ENCODE results near the gene GDF11. TPM values are rescaled to one million over a fixed set of nuclear protein-coding genes. Genes with fewer than 3 reads are reported as not detected.

Gene GDF11
- polyA plus RNA-seq, 2 donors: 0.43 to 0.65 TPM

- Histone ChIP-seq H3K27me3 (ENCODE audit: control insufficient read depth in 1 of 2, insufficient read depth in 2 of 2, low read length in 2 of 2) (peaks cover 0 to 2% of the 10 kb centered on the region in 2 donors), H3K36me3 (ENCODE audit: control insufficient read depth in 2 of 2, insufficient read depth in 2 of 2, low read length in 1 of 2) (no peaks in the 10 kb centered on the region), H3K9me3 (ENCODE audit: control insufficient read depth in 2 of 2, insufficient read depth in 1 of 2, low read depth in 1 of 2, low read length in 1 of 2) (no peaks in the 10 kb centered on the region), H3K27ac (ENCODE audit: low read depth in 2 of 2, low read length in 1 of 2) (peak overlapping the region; percentile 69 to 78), H3K4me1 (ENCODE audit: control insufficient read depth in 2 of 2, insufficient read depth in 2 of 2, low read length in 1 of 2) (peaks cover 0 to 6% of the 10 kb centered on the region in 2 donors), H3K4me3 (ENCODE audit: low read depth in 1 of 2, low read length in 2 of 2) (peak overlapping the region; percentile 51 to 65)
- WGBS, 2 donors: 61 to 71% methylated on average over 2 of the region's 2 CpGs
Observed at GRCh38 chr12:55706568-55707218, 36.2 kb upstream of the GDF11 start.

- Histone ChIP-seq H3K36me3 (ENCODE audit: control insufficient read depth in 2 of 2, insufficient read depth in 2 of 2, low read length in 1 of 2) (no peaks in the 10 kb centered on the region), H3K4me3 (ENCODE audit: low read depth in 1 of 2, low read length in 2 of 2) (peak overlapping the region; percentile 51 to 65), H3K27me3 (ENCODE audit: control insufficient read depth in 1 of 2, insufficient read depth in 2 of 2, low read length in 2 of 2) (peaks cover 0 to 2% of the 10 kb centered on the region in 2 donors), H3K27ac (ENCODE audit: low read depth in 2 of 2, low read length in 1 of 2) (peak overlapping the region; percentile 69 to 73), H3K9me3 (ENCODE audit: control insufficient read depth in 2 of 2, insufficient read depth in 1 of 2, low read depth in 1 of 2, low read length in 1 of 2) (no peaks in the 10 kb centered on the region), H3K4me1 (ENCODE audit: control insufficient read depth in 2 of 2, insufficient read depth in 2 of 2, low read length in 1 of 2) (peaks cover 0 to 6% of the 10 kb centered on the region in 2 donors)
- WGBS, 2 donors: 11 to 12% methylated on average over 22 of the region's 22 CpGs
Observed at GRCh38 chr12:55707219-55707671, 35.7 kb upstream of the GDF11 start.

GRCh38 chr12:55707841-55708694 is 34.9 kb upstream of the GDF11 start, which contains the start of gene ITGA7:
ITGA7 (minus strand) TSS chr12:55707904; CDS start chr12:55707682, 222 bp downstream.
- Histone ChIP-seq H3K27me3 (ENCODE audit: control insufficient read depth in 1 of 2, insufficient read depth in 2 of 2, low read length in 2 of 2) (peaks cover 0 to 2% of the 10 kb centered on the region in 2 donors), H3K4me3 (ENCODE audit: low read depth in 1 of 2, low read length in 2 of 2) (peak within 1 kb of the TSS; percentile 51 to 65), H3K9me3 (ENCODE audit: control insufficient read depth in 2 of 2, insufficient read depth in 1 of 2, low read depth in 1 of 2, low read length in 1 of 2) (no peaks in the 10 kb centered on the region), H3K36me3 (ENCODE audit: control insufficient read depth in 2 of 2, insufficient read depth in 2 of 2, low read length in 1 of 2) (no peaks in the 10 kb centered on the region), H3K4me1 (ENCODE audit: control insufficient read depth in 2 of 2, insufficient read depth in 2 of 2, low read length in 1 of 2) (peaks cover 0 to 6% of the 10 kb centered on the region in 2 donors), H3K27ac (ENCODE audit: low read depth in 2 of 2, low read length in 1 of 2) (peak within 1 kb of the TSS; percentile 69 to 80)
- WGBS, 2 donors: 0 to 2% methylated on average over 26 to 39 of the region's 39 CpGs

GRCh38 chr12:55708695-55709233 is 34.2 kb upstream of the GDF11 start:
- WGBS, 2 donors: 22 to 29% methylated on average over 3 of the region's 3 CpGs
- Histone ChIP-seq H3K36me3 (ENCODE audit: control insufficient read depth in 2 of 2, insufficient read depth in 2 of 2, low read length in 1 of 2) (no peaks in the 10 kb centered on the region), H3K27me3 (ENCODE audit: control insufficient read depth in 1 of 2, insufficient read depth in 2 of 2, low read length in 2 of 2) (peaks cover 0 to 2% of the 10 kb centered on the region in 2 donors), H3K9me3 (ENCODE audit: control insufficient read depth in 2 of 2, insufficient read depth in 1 of 2, low read depth in 1 of 2, low read length in 1 of 2) (no peaks in the 10 kb centered on the region), H3K4me1 (ENCODE audit: control insufficient read depth in 2 of 2, insufficient read depth in 2 of 2, low read length in 1 of 2) (peaks cover 0 to 6% of the 10 kb centered on the region in 2 donors), H3K27ac (ENCODE audit: low read depth in 2 of 2, low read length in 1 of 2) (peak overlapping the region; percentile 69 to 80), H3K4me3 (ENCODE audit: low read depth in 1 of 2, low read length in 2 of 2) (peak overlapping the region in 1 of 2 donors; percentile 65)

- Histone ChIP-seq H3K4me1 (ENCODE audit: control insufficient read depth in 2 of 2, insufficient read depth in 2 of 2, low read length in 1 of 2) (peaks cover 0 to 9% of the 10 kb centered on the region in 2 donors), H3K4me3 (ENCODE audit: low read depth in 1 of 2, low read length in 2 of 2) (no peak overlapping the region), H3K9me3 (ENCODE audit: control insufficient read depth in 2 of 2, insufficient read depth in 1 of 2, low read depth in 1 of 2, low read length in 1 of 2) (no peaks in the 10 kb centered on the region), H3K36me3 (ENCODE audit: control insufficient read depth in 2 of 2, insufficient read depth in 2 of 2, low read length in 1 of 2) (no peaks in the 10 kb centered on the region), H3K27me3 (ENCODE audit: control insufficient read depth in 1 of 2, insufficient read depth in 2 of 2, low read length in 2 of 2) (peaks cover 0 to 2% of the 10 kb centered on the region in 2 donors), H3K27ac (ENCODE audit: low read depth in 2 of 2, low read length in 1 of 2) (peak overlapping the region in 1 of 2 donors; percentile 73)
- 77 to 85% methylated on average over 4 of the region's 4 CpGs for WGBS, 2 donors
Observed at GRCh38 chr12:55711786-55712553, 31.0 kb upstream of the GDF11 start.

GRCh38 chr12:55712700-55713415 is 30.1 kb upstream of the GDF11 start:
- no peaks in the 10 kb centered on the region for H3K36me3 ChIP-seq (ENCODE audit: control insufficient read depth in 2 of 2, insufficient read depth in 2 of 2, low read length in 1 of 2)
- H3K9me3 ChIP-seq (ENCODE audit: control insufficient read depth in 2 of 2, insufficient read depth in 1 of 2, low read depth in 1 of 2, low read length in 1 of 2): no peaks in the 10 kb centered on the region
- no peak overlapping the region for H3K4me3 ChIP-seq (ENCODE audit: low read depth in 1 of 2, low read length in 2 of 2)
- no peaks in the 10 kb centered on the region for H3K27me3 ChIP-seq (ENCODE audit: control insufficient read depth in 1 of 2, insufficient read depth in 2 of 2, low read length in 2 of 2)
- peak overlapping the region in 1 of 2 donors; percentile 8 for H3K27ac ChIP-seq (ENCODE audit: low read depth in 2 of 2, low read length in 1 of 2)
- H3K4me1 ChIP-seq (ENCODE audit: control insufficient read depth in 2 of 2, insufficient read depth in 2 of 2, low read length in 1 of 2): peaks cover 0 to 11% of the 10 kb centered on the region in 2 donors
- 31 to 45% methylated on average over 1 of the region's 1 CpG for WGBS, 2 donors

GRCh38 chr12:55713721-55714120 is 29.2 kb upstream of the GDF11 start:
- Histone ChIP-seq H3K4me1 (ENCODE audit: control insufficient read depth in 2 of 2, insufficient read depth in 2 of 2, low read length in 1 of 2) (peaks cover 0 to 10% of the 10 kb centered on the region in 2 donors), H3K27ac (ENCODE audit: low read depth in 2 of 2, low read length in 1 of 2) (no peak overlapping the region), H3K9me3 (ENCODE audit: control insufficient read depth in 2 of 2, insufficient read depth in 1 of 2, low read depth in 1 of 2, low read length in 1 of 2) (no peaks in the 10 kb centered on the region), H3K27me3 (ENCODE audit: control insufficient read depth in 1 of 2, insufficient read depth in 2 of 2, low read length in 2 of 2) (no peaks in the 10 kb centered on the region), H3K4me3 (ENCODE audit: low read depth in 1 of 2, low read length in 2 of 2) (no peak overlapping the region), H3K36me3 (ENCODE audit: control insufficient read depth in 2 of 2, insufficient read depth in 2 of 2, low read length in 1 of 2) (no peaks in the 10 kb centered on the region)
- WGBS, 2 donors: 60 to 63% methylated on average over 2 of the region's 2 CpGs

- Histone ChIP-seq H3K27me3 (ENCODE audit: control insufficient read depth in 1 of 2, insufficient read depth in 2 of 2, low read length in 2 of 2) (no peaks in the 10 kb centered on the region), H3K27ac (ENCODE audit: low read depth in 2 of 2, low read length in 1 of 2) (peak overlapping the region; percentile 98 to 99), H3K36me3 (ENCODE audit: control insufficient read depth in 2 of 2, insufficient read depth in 2 of 2, low read length in 1 of 2) (peaks cover 0 to 3% of the 10 kb centered on the region in 2 donors), H3K9me3 (ENCODE audit: control insufficient read depth in 2 of 2, insufficient read depth in 1 of 2, low read depth in 1 of 2, low read length in 1 of 2) (no peaks in the 10 kb centered on the region), H3K4me1 (ENCODE audit: control insufficient read depth in 2 of 2, insufficient read depth in 2 of 2, low read length in 1 of 2) (peaks cover 4 to 22% of the 10 kb centered on the region in 2 donors), H3K4me3 (ENCODE audit: low read depth in 1 of 2, low read length in 2 of 2) (peak overlapping the region; percentile 69)
- 35 to 43% methylated on average over 7 of the region's 7 CpGs for WGBS, 2 donors
Observed at GRCh38 chr12:55715169-55715764, 27.7 kb upstream of the GDF11 start.
